Glomerular visceral epithelial cell (primary cell): ENCODE measurements around the gene SCAPER.
A peak's percentile ranks its signal among the peaks of the same experiment; 100 is the strongest.
"Not testable (repeated sequence)": the region's sequence is repeated elsewhere in the genome, so short reads cannot be mapped to it uniquely, and the experiment has no call there.

Source experiments
- DNase-seq: peaks from one replicate; pipeline ENCODE4 v3.0.0-alpha.2; 2016; ENCODE audit errors: extremely low spot score

The SCAPER gene

GRCh38 chr15:76913737-76914136 is 8.6 kb upstream of the SCAPER start:
- DNase-seq, result no peak

GRCh38 chr15:76912430-76912829 is 7.3 kb upstream of the SCAPER start:
- DNase-seq, result no peak

- no peak for DNase-seq
Observed at GRCh38 chr15:76905855-76906254, 715 bp upstream of the SCAPER start.

DNA sequence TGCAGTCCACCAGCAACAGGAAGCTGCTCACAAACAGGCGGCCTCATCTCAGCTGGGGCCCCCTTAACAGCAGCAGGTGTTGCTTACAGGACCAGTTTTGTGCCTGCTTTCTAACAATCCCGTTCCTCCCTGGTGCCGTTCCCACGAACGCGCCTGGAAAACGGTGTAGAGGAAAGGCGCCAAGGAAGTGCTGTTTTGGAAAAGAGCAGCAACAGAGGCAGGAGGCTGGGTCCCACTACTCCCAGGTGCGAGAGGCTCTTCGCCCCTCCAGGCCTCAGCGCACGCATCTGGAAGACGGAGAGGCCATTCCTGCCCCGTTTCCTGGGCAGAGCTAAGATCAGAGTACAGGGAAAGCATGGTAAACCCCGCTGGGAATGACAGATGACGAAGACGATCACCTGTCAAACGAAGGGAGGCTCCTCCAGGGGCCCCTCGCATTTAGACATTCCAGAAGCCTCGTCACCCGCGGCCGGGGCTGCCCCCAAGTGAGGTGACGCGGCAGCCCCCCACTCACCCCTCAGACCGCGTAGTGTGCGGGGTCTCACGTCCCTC is 603 bp downstream of the SCAPER start:
- peak; percentile 37 for DNase-seq

GRCh38 chr15:76903251-76903681 is 1.9 kb downstream of the SCAPER start:
- peak; percentile 25 for DNase-seq

DNA sequence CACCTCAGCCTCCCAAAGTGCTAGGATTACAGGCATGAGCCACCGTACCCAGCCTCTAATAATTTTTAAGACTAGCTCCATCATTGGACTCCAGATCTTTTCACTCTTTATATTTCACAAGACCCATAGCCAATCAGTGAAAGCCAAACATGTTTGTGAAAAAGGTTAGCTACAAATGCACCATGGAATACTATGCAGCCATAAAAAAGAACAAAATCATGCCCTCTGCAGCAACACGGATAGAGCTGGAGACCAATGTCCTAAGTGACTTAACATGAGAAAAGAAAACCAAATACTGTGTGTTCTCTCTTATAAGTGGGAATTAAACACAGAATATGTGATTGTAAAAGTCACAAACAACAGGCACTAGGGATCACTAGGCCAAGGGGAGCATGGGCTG is 3.2 kb downstream of the SCAPER start:
- no peak for DNase-seq

GRCh38 chr15:76899931-76900310 is 5.2 kb downstream of the SCAPER start:
- not testable (repeated sequence) for DNase-seq

DNA sequence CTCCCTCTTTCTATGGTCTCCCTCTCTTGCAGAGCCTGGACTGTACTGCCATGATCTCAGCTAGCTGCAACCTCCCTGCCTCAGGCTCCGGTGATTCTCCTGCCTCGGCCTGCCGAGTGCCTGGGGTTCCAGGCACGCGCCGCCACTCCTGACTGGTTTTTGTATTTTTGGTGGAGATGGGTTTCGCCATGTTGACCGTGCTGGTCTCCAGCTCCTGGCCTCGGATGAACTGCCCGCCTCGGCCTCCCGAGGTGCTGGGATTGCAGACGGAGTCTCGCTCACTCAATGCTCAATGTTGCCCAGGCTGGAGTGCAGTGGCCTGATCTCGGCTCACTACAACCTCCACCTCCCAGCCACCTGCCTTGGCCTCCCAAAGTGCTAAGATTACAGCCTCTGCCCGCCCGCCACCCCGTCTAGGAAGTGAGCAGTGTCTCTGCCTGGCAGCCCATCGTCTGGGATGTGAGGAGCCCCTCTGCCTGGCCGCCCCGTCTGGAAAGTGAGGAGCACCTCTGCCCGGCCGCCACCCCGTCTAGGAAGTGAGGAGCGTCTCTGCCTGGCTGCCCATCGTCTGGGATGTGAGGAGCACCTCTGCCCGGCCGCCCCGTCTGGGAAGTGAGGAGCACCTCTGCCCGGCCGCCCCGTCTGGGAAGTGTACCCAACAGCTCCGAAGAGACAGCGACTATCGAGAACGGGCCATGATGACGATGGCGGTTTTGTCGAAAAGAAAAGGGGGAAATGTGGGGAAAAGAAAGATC is 5.8 kb downstream of the SCAPER start:
- not testable (repeated sequence) for DNase-seq

DNA sequence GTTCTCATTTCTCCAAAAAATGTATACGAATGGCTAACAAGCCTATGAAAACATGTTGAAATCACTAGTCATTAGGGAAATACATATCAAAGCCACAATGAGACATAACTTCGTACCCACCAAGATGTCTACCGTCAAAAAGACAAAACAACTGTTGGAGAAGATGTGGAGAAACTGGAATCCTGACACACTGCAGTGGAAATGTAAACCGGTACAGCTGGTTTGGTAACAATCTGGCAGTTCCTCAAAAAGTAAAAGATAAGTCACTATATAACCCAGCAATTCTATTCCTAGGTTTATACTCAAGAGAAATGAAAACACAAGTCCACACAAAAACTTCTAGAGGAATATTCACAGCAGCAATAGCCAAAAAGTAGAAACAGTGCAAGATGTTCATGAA is 7.0 kb downstream of the SCAPER start:
- DNase-seq, result no peak

DNA sequence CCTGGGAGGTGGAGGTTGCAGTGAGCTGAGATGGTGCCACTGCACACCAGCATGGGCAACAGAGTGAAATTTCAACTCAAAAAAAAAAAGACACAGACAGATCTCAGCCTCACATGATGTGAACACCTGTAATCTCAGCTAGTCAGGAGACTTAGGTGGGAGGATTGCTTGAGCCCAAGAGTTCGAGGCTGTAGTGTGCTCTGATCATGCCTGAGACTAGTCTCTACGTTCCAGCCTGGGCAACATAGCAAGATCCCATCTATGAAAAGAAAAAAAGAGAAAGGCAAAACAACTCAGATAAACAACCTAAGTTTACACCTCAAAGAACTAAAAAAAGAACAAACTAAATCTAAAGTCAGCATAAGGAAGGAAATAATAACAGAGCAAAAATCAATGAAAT is 11.0 kb downstream of the SCAPER start:
- no peak for DNase-seq

DNA sequence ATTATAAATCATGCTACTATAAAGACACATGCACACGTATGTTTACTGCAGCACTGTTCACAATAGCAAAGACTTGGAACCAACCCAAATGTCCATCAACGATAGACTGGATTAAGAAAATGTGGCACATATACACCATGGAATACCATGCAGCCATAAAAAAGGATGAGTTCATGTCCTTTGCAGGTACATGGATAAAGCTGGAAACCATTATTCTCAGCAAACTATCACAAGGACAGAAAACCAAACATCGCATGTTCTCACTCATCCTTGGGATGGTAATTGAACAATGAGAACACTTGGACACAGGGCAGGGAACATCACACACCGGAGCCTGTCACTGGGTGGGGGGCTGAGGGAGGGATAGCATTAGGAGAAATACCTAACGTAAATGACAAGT is 12.3 kb downstream of the SCAPER start:
- not testable (repeated sequence) for DNase-seq

DNA sequence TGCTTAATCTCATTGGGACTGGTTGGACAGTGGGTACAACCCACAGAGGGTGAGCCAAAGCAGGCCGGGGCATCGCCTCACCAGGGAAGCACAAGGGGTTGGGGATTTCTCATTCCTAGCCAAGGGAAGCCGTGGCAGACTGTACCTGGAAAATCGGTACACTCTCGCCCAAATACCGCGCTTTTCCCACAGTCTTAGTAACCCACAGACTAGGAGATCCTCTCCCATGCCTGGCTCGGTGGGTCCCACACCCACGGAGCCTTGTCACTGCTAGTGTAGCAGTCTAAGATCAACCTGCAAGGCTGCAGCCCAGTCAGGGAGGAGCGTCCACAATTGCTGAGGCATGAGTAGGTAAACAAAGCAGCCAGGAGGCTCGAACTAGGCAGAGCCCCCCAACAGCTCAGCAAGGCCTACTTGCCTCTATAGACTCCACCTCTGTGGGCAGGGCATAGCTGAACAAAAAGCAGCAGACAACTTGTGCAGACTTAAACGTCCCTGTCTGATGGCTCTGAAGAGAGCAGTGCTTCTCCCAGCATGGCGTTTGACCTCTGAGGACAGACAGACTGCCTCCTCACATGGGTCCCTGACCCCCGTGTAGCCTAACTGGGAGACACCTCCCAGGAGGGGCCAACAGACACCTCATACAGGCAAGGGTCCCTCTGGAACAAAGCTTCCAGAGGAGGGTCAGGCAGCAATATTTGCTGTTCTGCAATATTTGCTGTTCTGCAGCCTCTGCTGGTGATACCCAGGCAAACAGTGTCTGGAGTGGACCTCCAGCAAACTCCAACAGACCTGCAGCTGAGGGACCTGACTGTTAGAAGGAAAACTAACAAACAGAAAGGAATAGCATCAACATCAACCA is 17.6 kb downstream of the SCAPER start:
- DNase-seq, result not testable (repeated sequence)

- DNase-seq, result no peak
Observed at GRCh38 chr15:76885212-76885611, 19.9 kb downstream of the SCAPER start.

DNA sequence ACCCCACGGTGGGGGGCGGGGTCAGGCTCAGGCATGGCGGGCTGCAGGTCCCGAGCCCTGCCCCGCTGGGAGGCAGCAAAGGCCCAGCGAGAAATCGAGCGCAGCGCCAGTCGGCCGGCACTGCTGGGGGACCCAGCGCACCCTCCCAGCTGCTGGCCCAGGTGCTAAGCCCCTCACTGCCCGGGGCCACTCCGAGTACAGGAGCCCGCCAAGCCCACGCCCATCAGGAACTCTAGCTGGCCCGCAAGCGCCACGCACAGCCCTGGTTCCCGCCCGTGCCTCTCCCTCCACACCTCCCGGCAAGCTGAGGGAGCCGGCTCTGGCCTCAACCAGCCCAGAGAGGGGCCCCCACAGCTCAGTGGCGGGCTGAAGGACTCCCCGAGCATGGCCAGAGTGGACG is 29.2 kb downstream of the SCAPER start:
- no peak for DNase-seq

- not testable (repeated sequence) for DNase-seq
Observed at GRCh38 chr15:76873066-76873465, 32.1 kb downstream of the SCAPER start.

- DNase-seq, result peak; percentile 6
Observed at GRCh38 chr15:76871930-76872329, 33.2 kb downstream of the SCAPER start.

- no peak for DNase-seq
Observed at GRCh38 chr15:76868740-76869139, 36.4 kb downstream of the SCAPER start.

DNA sequence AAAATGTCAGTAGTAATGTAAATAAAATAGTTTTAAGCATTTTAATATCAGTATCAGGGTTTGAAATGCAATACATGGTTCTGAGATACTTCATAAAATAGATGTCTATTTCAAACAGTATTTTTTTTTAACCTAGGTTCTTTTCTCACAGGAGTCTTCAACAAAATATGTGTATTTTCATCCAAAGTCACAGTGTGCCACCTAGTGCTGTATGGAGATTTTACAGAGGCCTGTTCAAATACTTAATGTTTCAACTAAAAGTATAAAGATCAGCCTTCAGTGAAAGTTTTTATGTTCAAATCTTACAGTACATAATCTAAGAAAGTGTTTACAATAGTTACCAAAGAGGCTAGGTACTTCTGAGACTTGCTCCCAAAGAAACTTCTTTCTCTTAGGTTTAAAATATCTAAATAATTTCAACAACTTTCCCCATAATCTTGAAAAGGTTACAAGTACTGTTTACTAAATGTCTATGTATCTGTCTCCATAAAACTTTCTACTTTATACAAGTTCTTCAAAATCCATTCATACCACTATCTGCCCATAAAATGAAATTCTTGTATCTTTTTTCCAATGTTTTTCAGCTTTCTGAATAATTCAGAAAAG is 38.3 kb downstream of the SCAPER start:
- DNase-seq, result peak; percentile 30

DNA sequence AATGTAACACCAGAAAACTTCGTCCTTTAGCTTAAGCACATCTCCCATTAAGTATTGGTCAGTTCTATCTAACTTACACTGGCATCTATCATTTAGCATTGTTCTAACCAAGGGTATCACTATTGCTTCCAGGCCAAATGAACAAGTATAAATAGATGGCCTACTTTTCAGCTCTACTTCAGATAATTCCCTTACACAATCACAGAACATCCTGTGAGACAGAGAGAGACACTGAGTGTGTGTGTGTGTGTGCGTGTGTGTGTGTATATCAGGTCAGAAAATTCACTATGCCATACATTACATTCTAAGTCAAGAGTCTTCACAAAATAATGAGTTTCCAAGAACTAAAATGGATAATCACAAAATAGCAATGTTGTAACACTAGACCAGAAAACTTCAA is 39.1 kb downstream of the SCAPER start:
- no peak for DNase-seq

- DNase-seq, result no peak
Observed at GRCh38 chr15:76865548-76865991, 39.6 kb downstream of the SCAPER start.

DNA sequence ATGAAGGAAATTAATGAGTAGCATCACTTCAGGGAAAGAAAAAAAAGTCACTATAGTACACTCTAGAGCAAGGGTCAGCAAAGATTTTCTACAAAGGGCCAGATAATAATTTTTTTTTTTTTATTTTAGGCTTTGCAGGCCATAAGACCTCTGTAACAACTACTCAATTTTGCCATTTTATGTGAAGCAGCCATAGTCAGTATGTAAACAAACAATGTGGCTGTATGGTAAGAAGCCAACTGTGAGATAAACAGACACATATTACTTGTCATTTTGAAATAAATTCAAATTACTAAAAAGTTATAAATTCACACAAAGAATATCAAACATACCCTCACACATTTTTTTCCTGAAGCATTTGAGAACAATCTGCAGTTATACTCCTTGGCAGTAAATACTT is 40.6 kb downstream of the SCAPER start:
- DNase-seq, result no peak

- DNase-seq, result no peak
Observed at GRCh38 chr15:76863693-76864092, 41.4 kb downstream of the SCAPER start.
